Trophoblast cell (in vitro differentiated cells and primary cell): ENCODE data around the gene MYDGF.

Source experiments
- DNase-seq, 2 donors: peaks; one replicate each; pipeline ENCODE4 v3.0.0-alpha.2; 2016
- H2AFZ ChIP-seq: 2 replicates; pipeline ENCODE4 v1.6.1; 2013; ENCODE audit warnings: low read length, moderate library complexity, mild to moderate bottlenecking; ENCODE audit not compliant: insufficient read depth, poor library complexity
- H2AK5ac ChIP-seq: 2 replicates; pipeline ENCODE4 v1.6.1; 2013; ENCODE audit warnings: mild to moderate bottlenecking, low read length
- H2BK120ac ChIP-seq: 2 replicates; pipeline ENCODE4 v1.6.1; 2013; ENCODE audit warnings: low read length, mild to moderate bottlenecking, moderate library complexity; ENCODE audit not compliant: insufficient read depth, poor library complexity
- H2BK12ac ChIP-seq: 2 replicates; pipeline ENCODE4 v1.6.1; 2013; ENCODE audit warnings: mild to moderate bottlenecking, low read length, moderate library complexity
- H2BK5ac ChIP-seq: 2 replicates; pipeline ENCODE4 v1.6.1; 2013; ENCODE audit warnings: low read length, low read depth, moderate library complexity, mild to moderate bottlenecking; ENCODE audit not compliant: poor library complexity
- H3K14ac ChIP-seq: 2 replicates; pipeline ENCODE4 v1.6.1; 2013; ENCODE audit warnings: mild to moderate bottlenecking, low read length
- H3K18ac ChIP-seq: 2 replicates; pipeline ENCODE4 v1.6.1; 2013; ENCODE audit warnings: mild to moderate bottlenecking, low read length
- H3K23ac ChIP-seq: 2 replicates; pipeline ENCODE4 v1.6.1; 2013; ENCODE audit warnings: low read length
- H3K27ac ChIP-seq: 2 replicates; pipeline ENCODE4 v1.5.1; 2013; ENCODE audit warnings: low read depth, mild to moderate bottlenecking, inconsistent platforms, low read length, moderate library complexity
- H3K27me3 ChIP-seq: 2 replicates; pipeline ENCODE4 v1.6.1; 2013; ENCODE audit warnings: inconsistent platforms, mild to moderate bottlenecking, low read length, moderate library complexity; ENCODE audit not compliant: insufficient read depth
- H3K36me3 ChIP-seq, 2 experiments: 1 replicate in 1 of 2; 2 replicates in 1 of 2; pipeline ENCODE4 v1.6.1; 2013; ENCODE audit warnings: low read length in 2 of 2, mild to moderate bottlenecking in 2 of 2, moderate library complexity in 1 of 2; ENCODE audit not compliant: insufficient read depth in 2 of 2, control insufficient read depth in 1 of 2
- H3K4ac ChIP-seq: 2 replicates; pipeline ENCODE4 v1.6.1; 2013; ENCODE audit warnings: low read depth, mild to moderate bottlenecking, low read length, moderate library complexity
- H3K4me1 ChIP-seq, 2 experiments: 1 replicate in 1 of 2; 2 replicates in 1 of 2; pipeline ENCODE4 v1.6.1; 2013; ENCODE audit warnings: low read length in 2 of 2, mild to moderate bottlenecking in 2 of 2, moderate library complexity in 1 of 2; ENCODE audit not compliant: insufficient read depth in 2 of 2, control insufficient read depth in 1 of 2
- H3K4me2 ChIP-seq: 2 replicates; pipeline ENCODE4 v1.6.1; 2013; ENCODE audit warnings: inconsistent platforms, mild to moderate bottlenecking, low read length, moderate library complexity
- H3K4me3 ChIP-seq: 2 replicates; pipeline ENCODE4 v1.5.1; 2013; ENCODE audit warnings: mild to moderate bottlenecking, low read depth, low read length, inconsistent platforms
- H3K79me1 ChIP-seq: one replicate; pipeline ENCODE4 v1.6.1; 2013; ENCODE audit warnings: low read length
- H3K79me2 ChIP-seq: 2 replicates; pipeline ENCODE4 v1.6.1; 2013; ENCODE audit warnings: low read length, mild to moderate bottlenecking; ENCODE audit not compliant: control insufficient read depth, insufficient read depth, poor library complexity
- H3K9ac ChIP-seq: 2 replicates; pipeline ENCODE4 v1.6.1; 2013; ENCODE audit warnings: mild to moderate bottlenecking, low read length
- H3K9me3 ChIP-seq: 2 replicates; pipeline ENCODE4 v1.6.1; 2013; ENCODE audit warnings: low read depth, mild to moderate bottlenecking, control low read depth, inconsistent platforms, low read length; ENCODE audit not compliant: insufficient read depth
- H4K12ac ChIP-seq: 2 replicates; pipeline ENCODE4 v1.6.1; 2013; ENCODE audit warnings: low read depth, mild to moderate bottlenecking, low read length, moderate library complexity
- H4K8ac ChIP-seq: 2 replicates; pipeline ENCODE4 v1.6.1; 2013; ENCODE audit warnings: low read depth, mild to moderate bottlenecking, low read length, moderate library complexity
- H4K91ac ChIP-seq: one replicate; pipeline ENCODE4 v1.6.1; 2013; ENCODE audit warnings: low read depth, mild to moderate bottlenecking, low read length, moderate library complexity
- WGBS: extraction: QIAGEN DNeasy Blood & Tissue Kit; methylation state at CpG from one replicate; pipeline ENCODE4 v1.1.7; 2013; ENCODE audit warnings: missing lambda C conversion rate; ENCODE audit not compliant: insufficient read length, insufficient coverage; ENCODE audit errors: extremely low coverage; 5-methylcytosine and 5-hydroxymethylcytosine counted together

The MYDGF gene

DNA sequence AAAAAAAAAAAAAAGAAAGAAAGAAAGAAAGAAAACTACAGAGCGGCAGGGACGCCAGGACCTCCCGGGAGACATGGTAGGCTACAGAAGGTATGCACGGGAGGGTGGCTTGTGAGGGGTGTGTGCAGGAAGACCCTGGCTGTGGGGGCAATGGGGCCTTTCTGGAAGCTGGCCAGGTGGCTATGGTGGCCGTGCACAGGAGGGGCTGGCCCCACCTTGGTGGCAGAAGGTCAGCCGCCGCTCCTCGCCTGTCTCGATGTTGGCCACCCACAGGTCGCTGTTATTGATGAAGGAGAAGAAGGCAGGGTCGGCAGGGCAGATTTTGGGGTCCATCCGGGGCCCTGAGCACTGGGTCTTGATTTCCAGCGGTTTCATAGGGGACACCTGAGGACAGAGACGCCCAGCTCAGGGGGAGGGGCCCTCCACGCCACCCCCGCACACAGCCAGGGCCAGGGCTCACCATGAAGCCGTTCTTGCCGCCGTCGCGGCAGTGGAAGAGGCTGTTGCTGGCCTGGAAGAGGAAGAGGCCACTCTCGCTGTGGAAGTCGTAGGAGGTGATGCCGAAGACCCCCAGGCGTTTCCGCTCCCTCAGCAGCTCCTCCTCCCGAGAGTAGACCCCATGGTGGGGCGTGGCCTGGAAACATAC lies 33.7 kb upstream of the MYDGF start:
- H3K79me1 ChIP-seq: no peaks in the 10 kb centered on the region
- H2BK5ac ChIP-seq: no peak overlapping the region
- no peaks in the 10 kb centered on the region for H3K27me3 ChIP-seq
- H3K27ac ChIP-seq: no peak overlapping the region
- WGBS: no CpG with 5 or more reads among the region's 28 CpGs
- no peak overlapping the region for H3K4ac ChIP-seq
- no peak for DNase-seq
- no peak overlapping the region for H4K8ac ChIP-seq
- no peak overlapping the region for H3K18ac ChIP-seq
- H2AFZ ChIP-seq: no peak overlapping the region
- H3K23ac ChIP-seq: no peak overlapping the region
- H3K4me2 ChIP-seq: no peak overlapping the region
- no peaks in the 10 kb centered on the region for H3K79me2 ChIP-seq
- H2AK5ac ChIP-seq: no peak overlapping the region
- H2BK12ac ChIP-seq: no peak overlapping the region
- no peak overlapping the region for H3K9ac ChIP-seq
- no peak overlapping the region for H4K91ac ChIP-seq
- H3K36me3 ChIP-seq: peaks cover 71 to 72% of the 10 kb centered on the region in 2 experiments
- no peaks in the 10 kb centered on the region for H3K4me1 ChIP-seq
- H2BK120ac ChIP-seq: no peak overlapping the region
- H3K14ac ChIP-seq: no peak overlapping the region
- no peak overlapping the region for H4K12ac ChIP-seq
- H3K4me3 ChIP-seq: no peak overlapping the region
- no peaks in the 10 kb centered on the region for H3K9me3 ChIP-seq

- H3K4me1 ChIP-seq: no peaks in the 10 kb centered on the region
- H3K4me2 ChIP-seq: no peak overlapping the region
- H4K91ac ChIP-seq: no peak overlapping the region
- no peak overlapping the region for H2AK5ac ChIP-seq
- H3K79me1 ChIP-seq: no peaks in the 10 kb centered on the region
- no peak overlapping the region for H3K27ac ChIP-seq
- H4K8ac ChIP-seq: no peak overlapping the region
- H2AFZ ChIP-seq: no peak overlapping the region
- DNase-seq: no peak
- no peak overlapping the region for H3K14ac ChIP-seq
- H2BK12ac ChIP-seq: no peak overlapping the region
- no peak overlapping the region for H2BK120ac ChIP-seq
- no peak overlapping the region for H3K23ac ChIP-seq
- H3K9ac ChIP-seq: no peak overlapping the region
- no peak overlapping the region for H3K4ac ChIP-seq
- H3K27me3 ChIP-seq: no peaks in the 10 kb centered on the region
- no peaks in the 10 kb centered on the region for H3K9me3 ChIP-seq
- peaks cover 77 to 80% of the 10 kb centered on the region in 2 experiments for H3K36me3 ChIP-seq
- no CpG with 5 or more reads among the region's 11 CpGs for WGBS
- no peak overlapping the region for H3K4me3 ChIP-seq
- no peak overlapping the region for H2BK5ac ChIP-seq
- no peak overlapping the region for H4K12ac ChIP-seq
- no peaks in the 10 kb centered on the region for H3K79me2 ChIP-seq
- no peak overlapping the region for H3K18ac ChIP-seq
These were observed 32.6 kb upstream of the MYDGF start for GRCh38 chr19:4702764-4703163.

GRCh38 chr19:4701557-4701956 lies 31.4 kb upstream of the MYDGF start:
- Histone ChIP-seq H3K4me1 (no peaks in the 10 kb centered on the region), H2BK120ac (no peak overlapping the region), H3K9ac (no peak overlapping the region), H3K79me2 (no peaks in the 10 kb centered on the region), H2BK5ac (no peak overlapping the region), H2AFZ (no peak overlapping the region), H3K4ac (no peak overlapping the region), H3K27me3 (no peaks in the 10 kb centered on the region), H4K91ac (no peak overlapping the region), H3K9me3 (no peaks in the 10 kb centered on the region), H4K12ac (no peak overlapping the region), H4K8ac (no peak overlapping the region), H3K36me3 (peaks cover 77 to 85% of the 10 kb centered on the region in 2 experiments), H3K4me3 (no peak overlapping the region), H3K4me2 (no peak overlapping the region), H3K79me1 (no peaks in the 10 kb centered on the region), H2AK5ac (no peak overlapping the region), H2BK12ac (no peak overlapping the region), H3K18ac (no peak overlapping the region), H3K27ac (no peak overlapping the region), H3K14ac (no peak overlapping the region), H3K23ac (no peak overlapping the region)
- no peak for DNase-seq
- no CpG with 5 or more reads among the region's 8 CpGs for WGBS

DNA sequence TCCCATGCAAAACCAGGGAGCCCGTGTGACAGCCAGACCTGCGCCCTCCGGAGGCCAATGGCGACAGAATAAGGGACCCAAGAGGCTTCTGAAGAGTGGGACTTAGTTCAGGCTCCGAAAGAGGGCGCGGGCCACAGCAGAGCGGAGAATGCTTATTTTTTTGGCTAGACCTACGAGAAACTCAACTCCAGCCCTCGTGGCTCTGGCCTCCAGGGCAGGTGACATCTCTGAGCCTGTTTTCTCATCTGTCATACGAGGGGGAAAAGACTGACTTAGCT lies 30.5 kb upstream of the MYDGF start:
- Histone ChIP-seq H2BK5ac (no peak overlapping the region), H4K8ac (no peak overlapping the region), H2BK120ac (no peak overlapping the region), H3K4ac (no peak overlapping the region), H3K79me1 (no peaks in the 10 kb centered on the region), H3K4me3 (no peak overlapping the region), H3K18ac (no peak overlapping the region), H3K36me3 (peaks cover 73 to 85% of the 10 kb centered on the region in 2 experiments), H3K14ac (no peak overlapping the region), H3K9me3 (no peaks in the 10 kb centered on the region), H3K9ac (no peak overlapping the region), H2AK5ac (no peak overlapping the region), H3K79me2 (no peaks in the 10 kb centered on the region), H3K23ac (no peak overlapping the region), H4K12ac (no peak overlapping the region), H2BK12ac (no peak overlapping the region), H3K4me2 (no peak overlapping the region), H3K27me3 (no peaks in the 10 kb centered on the region), H3K27ac (no peak overlapping the region), H2AFZ (no peak overlapping the region), H4K91ac (no peak overlapping the region), H3K4me1 (no peaks in the 10 kb centered on the region)
- no peak for DNase-seq
- no CpG with 5 or more reads among the region's 11 CpGs for WGBS
